Anterior cingulate cortex (tissue), 58 donors: Measurements from ENCODE around the gene MAPK14.

Experiments
- DNase-seq, 58 donors: peaks; one replicate each; lab custom pipeline; 2025; lab: John Stamatoyannopoulos, UW

The MAPK14 gene

GRCh38 chr6:36034441-36034840 is 6.8 kb downstream of the MAPK14 start:
- no peak for DNase-seq

DNA sequence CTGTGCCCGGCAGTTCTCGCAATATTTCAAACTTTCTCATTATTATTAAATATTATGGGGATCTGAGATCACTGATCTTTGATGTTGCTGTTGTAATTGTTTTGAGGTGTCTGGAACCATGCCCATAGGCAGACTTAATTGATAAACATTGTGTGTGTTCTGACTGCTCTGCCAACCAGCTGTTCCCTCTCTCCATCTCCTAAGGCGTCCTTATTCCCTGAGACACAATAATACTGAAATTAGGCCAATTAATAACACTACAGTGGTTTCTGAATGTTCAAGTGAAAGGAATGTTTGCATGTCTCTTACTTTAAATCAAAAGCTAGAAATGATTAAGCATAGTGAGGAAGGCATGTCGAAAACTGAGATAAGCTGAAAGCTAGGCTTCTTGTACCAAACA is 7.6 kb downstream of the MAPK14 start:
- DNase-seq, result no peak

DNA sequence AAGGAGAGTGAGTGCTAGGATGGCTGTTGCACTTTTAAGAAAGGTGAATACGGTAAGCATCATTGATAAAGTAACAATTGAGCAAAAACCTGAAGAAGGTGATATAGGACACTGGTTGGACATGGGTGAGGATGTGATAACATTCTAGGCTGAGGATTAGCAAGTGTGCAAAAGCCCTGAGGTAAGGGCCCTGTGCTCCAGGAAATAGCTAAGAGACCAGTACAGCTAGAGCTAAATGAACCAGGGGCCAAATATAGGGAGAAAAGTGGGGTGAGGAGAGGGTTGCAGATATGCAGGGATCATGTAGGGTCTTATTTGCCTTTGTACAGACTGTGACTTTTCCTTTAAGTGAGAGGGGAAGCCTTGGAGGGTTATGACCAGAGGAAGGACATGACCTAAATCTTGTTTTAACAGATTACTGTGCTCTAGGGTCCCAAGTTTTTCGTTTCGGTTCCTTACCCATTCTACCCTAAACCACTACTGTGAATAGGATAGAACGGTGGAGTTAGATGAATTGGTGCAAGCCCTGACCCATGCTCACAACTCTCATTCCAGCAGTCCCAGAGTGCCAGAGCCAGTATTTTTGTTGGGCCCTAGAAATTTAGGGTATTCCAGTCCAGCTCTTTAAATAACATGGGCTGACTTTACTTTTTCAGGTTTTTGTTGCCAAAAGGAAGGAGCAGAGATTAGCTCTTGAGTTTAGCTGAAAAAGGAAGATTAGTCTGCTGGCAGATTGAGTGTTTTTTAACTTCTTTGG is 10.7 kb downstream of the MAPK14 start:
- DNase-seq, result no peak

GRCh38 chr6:36039112-36039511 is 11.5 kb downstream of the MAPK14 start:
- no peak for DNase-seq

DNA sequence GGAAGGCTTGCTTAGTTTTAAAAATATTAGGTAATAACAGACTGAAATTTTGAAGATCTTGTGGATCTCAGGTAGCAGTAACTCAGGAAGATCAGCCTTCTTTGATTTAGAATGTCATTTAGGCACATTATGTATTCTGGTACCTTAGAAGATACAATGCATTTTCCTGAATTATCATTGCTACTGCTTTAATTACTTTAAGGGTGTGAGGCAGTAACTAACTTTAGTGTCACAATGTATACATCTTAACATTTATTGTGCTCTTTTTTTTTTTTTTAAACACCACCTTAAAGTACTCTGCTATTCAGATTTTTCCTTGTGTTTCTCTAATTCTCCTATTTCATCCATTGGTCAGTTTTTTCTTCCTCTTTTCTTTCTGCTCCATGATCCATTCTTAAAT is 13.3 kb downstream of the MAPK14 start:
- no peak for DNase-seq

- no peak for DNase-seq
Observed at GRCh38 chr6:36042618-36043260, 15.1 kb downstream of the MAPK14 start.

DNA sequence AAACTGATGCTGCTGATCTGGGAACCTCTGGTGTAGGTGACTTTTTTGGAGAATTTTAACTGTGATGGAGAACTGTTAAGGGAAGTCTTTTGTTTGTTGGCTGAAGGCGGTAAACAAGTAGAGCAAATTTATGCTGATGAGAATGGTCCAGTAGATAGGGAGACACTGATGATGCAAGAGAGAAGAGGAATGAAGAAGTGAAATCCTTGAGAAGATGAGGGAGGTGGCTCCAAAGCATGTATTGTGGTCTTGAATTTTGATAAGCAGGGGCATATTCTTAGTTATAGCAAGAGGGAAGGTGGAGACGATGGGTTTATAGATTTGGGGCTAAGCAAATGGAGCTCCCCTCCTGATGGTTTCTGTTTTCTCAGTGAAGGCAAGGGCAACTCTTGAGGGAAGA is 22.0 kb downstream of the MAPK14 start:
- no peak for DNase-seq

DNA sequence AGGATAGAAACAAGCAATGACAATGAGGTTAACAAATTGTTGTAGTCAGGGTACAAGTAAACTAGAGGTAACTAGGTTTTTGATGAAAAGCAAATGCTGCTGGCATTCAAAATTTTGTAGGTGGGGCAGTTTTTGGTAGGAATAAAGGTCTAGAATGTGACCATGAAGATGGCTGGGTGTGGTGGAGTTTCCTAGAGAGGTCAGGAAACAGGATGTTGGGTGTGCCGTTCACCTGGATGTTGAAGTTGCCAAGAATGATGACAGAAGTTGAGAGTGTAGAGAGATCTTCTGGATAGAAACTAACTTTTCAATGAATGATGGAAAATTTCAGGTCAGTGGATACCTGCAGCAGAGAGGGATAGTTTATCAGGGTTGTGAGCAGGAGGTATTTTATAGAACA is 22.7 kb downstream of the MAPK14 start:
- DNase-seq, result no peak

GRCh38 chr6:36050947-36051710 is 23.5 kb downstream of the MAPK14 start:
- no peak for DNase-seq

GRCh38 chr6:36052097-36052496 is 24.5 kb downstream of the MAPK14 start:
- DNase-seq, result no peak

DNA sequence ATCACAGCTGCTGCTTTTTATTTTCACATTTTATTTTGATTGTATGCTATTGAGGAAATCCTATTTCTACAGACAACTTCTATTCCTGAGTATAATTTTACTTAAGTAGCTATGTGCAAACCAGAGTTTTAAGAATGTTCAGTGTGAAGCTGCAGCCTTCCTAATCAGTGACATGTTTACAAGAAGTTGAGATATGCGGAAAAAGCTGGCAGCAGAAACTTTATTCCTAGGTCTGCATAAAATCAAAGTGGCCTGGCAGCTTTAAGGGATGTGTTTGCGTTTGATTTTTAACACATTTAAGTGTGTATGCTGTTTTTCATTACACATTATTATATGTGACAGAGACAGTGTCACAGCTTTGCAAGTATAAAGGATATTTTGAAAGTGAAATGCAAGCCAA is 26.3 kb downstream of the MAPK14 start:
- no peak for DNase-seq

GRCh38 chr6:36054415-36054814 is 26.8 kb downstream of the MAPK14 start:
- DNase-seq, result no peak

GRCh38 chr6:36054956-36055355 is 27.3 kb downstream of the MAPK14 start:
- no peak for DNase-seq

DNA sequence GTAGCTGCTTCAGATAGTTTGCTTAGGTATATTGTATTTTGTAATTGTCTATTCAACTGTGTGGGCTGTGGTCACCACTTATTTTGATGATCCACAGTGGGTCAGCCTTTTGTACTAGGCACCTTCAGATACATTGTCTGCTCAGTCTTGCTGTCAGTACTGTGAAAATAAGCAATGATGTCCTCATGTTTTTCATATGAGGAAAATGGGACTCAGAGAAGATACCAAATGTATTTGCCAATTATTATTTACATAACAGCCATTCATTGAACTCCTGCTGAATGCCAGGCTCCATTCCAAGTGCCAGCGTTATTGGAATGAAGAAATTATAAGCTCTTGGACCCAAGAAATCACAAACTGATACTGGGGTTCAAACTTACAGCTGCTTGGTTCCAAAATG is 28.6 kb downstream of the MAPK14 start:
- DNase-seq, result no peak

- no peak for DNase-seq
Observed at GRCh38 chr6:36061236-36061635, 33.6 kb downstream of the MAPK14 start.

GRCh38 chr6:36062247-36062646 is 34.6 kb downstream of the MAPK14 start:
- DNase-seq, result no peak

DNA sequence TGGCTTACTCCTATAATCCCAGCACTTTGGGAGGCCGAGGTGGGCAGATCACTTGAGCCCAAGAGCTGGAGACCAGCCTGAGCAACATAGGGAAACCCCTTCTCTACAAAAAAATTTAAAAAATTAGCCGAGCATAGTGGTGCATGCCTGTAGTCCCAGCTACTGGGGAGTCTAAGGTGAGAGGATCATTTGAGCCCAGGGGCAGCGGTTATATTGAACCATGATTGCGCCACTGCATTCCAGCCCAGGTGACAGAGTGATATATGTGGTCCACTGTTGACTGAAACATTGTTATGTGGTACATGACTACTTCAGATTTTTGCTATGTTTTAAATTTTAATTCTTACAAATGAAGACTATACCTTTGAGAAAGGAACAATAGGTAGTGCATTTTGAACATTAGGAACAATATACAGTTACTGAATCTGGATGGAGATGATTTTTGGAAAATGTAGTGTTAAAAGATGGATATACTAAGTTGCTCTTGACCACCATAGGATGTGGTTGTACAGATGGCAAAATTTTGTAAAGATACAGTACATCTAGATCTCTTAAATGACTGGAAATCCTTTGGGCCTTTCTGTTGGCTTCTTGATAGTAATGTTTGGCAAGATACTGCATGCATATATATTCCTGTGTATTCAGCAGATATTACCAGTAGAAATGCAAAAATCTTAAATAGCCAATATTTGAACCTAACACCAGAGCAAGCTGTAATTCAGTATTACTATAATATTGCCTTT is 35.9 kb downstream of the MAPK14 start:
- DNase-seq, result no peak

DNA sequence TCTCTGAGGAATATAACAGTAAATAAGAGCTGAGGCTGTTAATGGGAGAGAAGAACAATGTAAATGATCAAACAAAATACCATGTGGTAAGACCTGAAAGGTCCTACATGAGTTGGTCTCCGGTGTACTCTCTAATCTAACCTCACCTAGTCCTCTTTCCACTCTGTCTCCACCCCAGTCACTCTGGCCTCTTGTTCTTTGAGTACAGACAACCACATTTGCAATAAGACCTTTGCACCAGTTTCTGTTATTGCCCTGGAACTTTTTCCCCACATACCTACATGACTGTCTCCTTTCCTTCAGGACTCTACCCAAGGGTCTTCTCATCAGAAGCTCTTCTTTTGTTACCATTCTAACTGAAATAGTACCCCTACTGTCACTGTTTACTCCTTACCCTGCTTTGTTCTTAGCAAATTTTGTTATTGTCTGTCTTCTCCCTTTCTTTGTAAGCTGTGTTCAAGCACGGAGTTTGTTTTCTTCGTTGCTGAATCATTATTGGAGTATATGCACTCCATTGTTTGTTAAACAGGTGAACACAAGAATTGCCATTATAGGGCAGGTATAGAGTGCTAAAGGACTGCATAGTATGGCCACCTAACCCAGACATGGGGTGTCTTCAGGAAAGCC is 37.3 kb downstream of the MAPK14 start:
- no peak for DNase-seq

GRCh38 chr6:36065916-36066315 is 38.3 kb downstream of the MAPK14 start:
- DNase-seq, result no peak

GRCh38 chr6:36066817-36067216 is 39.2 kb downstream of the MAPK14 start:
- no peak for DNase-seq
